ENCODE data around the gene TMEM253. TPM values are rescaled to one million over a fixed set of nuclear protein-coding genes. Genes with fewer than 3 reads are reported as not detected.

TMEM253 gene
- total RNA-seq, 1 experiment from 2014 or later = 0.59 TPM

GRCh38 chr14:21069388-21070082 is 31.3 kb upstream of the TMEM253 start:
- BruUV-seq (replicated peaks) = no TSS peak
- no peak for DNase-seq (ENCODE audit: low read depth, low spot score)
- ATAC-seq = peak; percentile 12
- Histone ChIP-seq H3K27me3 (ENCODE audit: insufficient read depth, low read length) (0 out of 2 replicates have a peak, but pooled peaks cover 4% of the 10 kb centered on the region), H3K4me3 (replicated peaks in 1 of 2; ENCODE audit: low read depth in 1 of 2, low read length in 2 of 2) (peak overlapping the region; percentile 61 to 74), H3K4me1 (ENCODE audit: control insufficient read depth in 1 of 2, insufficient read depth in 2 of 2, low read length in 2 of 2) (peaks cover 7 to 28% of the 10 kb centered on the region in 2 experiments), H3K9me2 (ENCODE audit: insufficient read depth) (no peaks in the 10 kb centered on the region), H3K79me2 (ENCODE audit: insufficient read depth, low read length) (no peaks in the 10 kb centered on the region), H4K20me1 (ENCODE audit: insufficient read depth) (no peaks in the 10 kb centered on the region), H3K27ac (ENCODE audit: low read depth, low read length) (peak overlapping the region; percentile 14; the same call in 1 of the 2 replicates), H3K9ac (ENCODE audit: low read length) (peak overlapping the region; percentile 60), H2AFZ (ENCODE audit: low read depth, low read length, poor library complexity, severe bottlenecking) (peak overlapping the region; percentile 54), H3K9me3 (ENCODE audit: control insufficient read depth in 1 of 2, insufficient read depth in 1 of 2, low read depth in 1 of 2, low read length in 2 of 2) (no peaks in the 10 kb centered on the region), H3K4me2 (ENCODE audit: low read length) (peak overlapping the region; percentile 97), H3K36me3 (ENCODE audit: control insufficient read depth in 1 of 2, insufficient read depth in 2 of 2, low read length in 2 of 2) (no peaks in the 10 kb centered on the region)
- ChIA-PET RAD21 (ENCODE audit: low non-redundant PET in 1 of 2, low total read pairs in 2 of 2, uncharacterized antibody in 2 of 2, unreplicated experiment in 2 of 2) (interaction anchor here (1.5 to 1.8 kb wide), 3 partner anchors 35 to 55 kb away, joined by 3 to 6 read pairs (median 5); no protein-coding TSS in a partner anchor), POLR2A (interaction anchor here (1.5 kb wide), 1 partner anchor 30 kb away, joined by 3 read pairs; no protein-coding TSS in a partner anchor), CTCF (interaction anchor here (1.1 to 3.2 kb wide), 9 partner anchors 14 to 55 kb away, joined by 3 to 59 read pairs (median 10); partner anchors contain the start of gene ZNF219)
- no peak for TF ChIP-seq POLR2AphosphoS5 (IDR thresholded peaks at IDR 0.05; ENCODE audit: low read depth, low read length)
- TF ChIP-seq, protein P1, sequence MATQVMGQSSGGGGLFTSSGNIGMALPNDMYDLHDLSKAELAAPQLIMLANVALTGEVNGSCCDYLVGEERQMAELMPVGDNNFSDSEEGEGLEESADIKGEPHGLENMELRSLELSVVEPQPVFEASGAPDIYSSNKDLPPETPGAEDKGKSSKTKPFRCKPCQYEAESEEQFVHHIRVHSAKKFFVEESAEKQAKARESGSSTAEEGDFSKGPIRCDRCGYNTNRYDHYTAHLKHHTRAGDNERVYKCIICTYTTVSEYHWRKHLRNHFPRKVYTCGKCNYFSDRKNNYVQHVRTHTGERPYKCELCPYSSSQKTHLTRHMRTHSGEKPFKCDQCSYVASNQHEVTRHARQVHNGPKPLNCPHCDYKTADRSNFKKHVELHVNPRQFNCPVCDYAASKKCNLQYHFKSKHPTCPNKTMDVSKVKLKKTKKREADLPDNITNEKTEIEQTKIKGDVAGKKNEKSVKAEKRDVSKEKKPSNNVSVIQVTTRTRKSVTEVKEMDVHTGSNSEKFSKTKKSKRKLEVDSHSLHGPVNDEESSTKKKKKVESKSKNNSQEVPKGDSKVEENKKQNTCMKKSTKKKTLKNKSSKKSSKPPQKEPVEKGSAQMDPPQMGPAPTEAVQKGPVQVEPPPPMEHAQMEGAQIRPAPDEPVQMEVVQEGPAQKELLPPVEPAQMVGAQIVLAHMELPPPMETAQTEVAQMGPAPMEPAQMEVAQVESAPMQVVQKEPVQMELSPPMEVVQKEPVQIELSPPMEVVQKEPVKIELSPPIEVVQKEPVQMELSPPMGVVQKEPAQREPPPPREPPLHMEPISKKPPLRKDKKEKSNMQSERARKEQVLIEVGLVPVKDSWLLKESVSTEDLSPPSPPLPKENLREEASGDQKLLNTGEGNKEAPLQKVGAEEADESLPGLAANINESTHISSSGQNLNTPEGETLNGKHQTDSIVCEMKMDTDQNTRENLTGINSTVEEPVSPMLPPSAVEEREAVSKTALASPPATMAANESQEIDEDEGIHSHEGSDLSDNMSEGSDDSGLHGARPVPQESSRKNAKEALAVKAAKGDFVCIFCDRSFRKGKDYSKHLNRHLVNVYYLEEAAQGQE (IDR thresholded peaks at IDR 0.05; ENCODE audit: low read depth) = no peak
- no peak for TF ChIP-seq SP1 (IDR thresholded peaks at IDR 0.05; ENCODE audit: low read depth)
- TF ChIP-seq, protein P2, sequence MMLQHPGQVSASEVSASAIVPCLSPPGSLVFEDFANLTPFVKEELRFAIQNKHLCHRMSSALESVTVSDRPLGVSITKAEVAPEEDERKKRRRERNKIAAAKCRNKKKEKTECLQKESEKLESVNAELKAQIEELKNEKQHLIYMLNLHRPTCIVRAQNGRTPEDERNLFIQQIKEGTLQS (IDR thresholded peaks at IDR 0.05) = no peak
- no peak for TF ChIP-seq FOSL1 (IDR thresholded peaks at IDR 0.05; ENCODE audit: low read depth)
- TF ChIP-seq JUND (IDR thresholded peaks at IDR 0.05) = no peak
- TF ChIP-seq RAD21 (IDR thresholded peaks at IDR 0.05; ENCODE audit: low read depth) = no peak
- TF ChIP-seq ZFX (IDR thresholded peaks at IDR 0.05) = no peak
- TF ChIP-seq EGR1 (IDR thresholded peaks at IDR 0.05; ENCODE audit: low read depth) = no peak
- TF ChIP-seq ZNF274 (IDR thresholded peaks at IDR 0.05; ENCODE audit: low read depth, low read length) = no peak
- TF ChIP-seq POLR2A (IDR thresholded peaks at IDR 0.05; ENCODE audit: borderline replicate concordance, extremely low read depth, insufficient read depth, insufficient read length) = no peak
- TF ChIP-seq ELF1 (IDR thresholded peaks at IDR 0.05; ENCODE audit: borderline replicate concordance, low read depth) = no peak
- TF ChIP-seq EZH2 (IDR thresholded peaks at IDR 0.05) = no peak
- TF ChIP-seq CEBPB (IDR thresholded peaks at IDR 0.05; ENCODE audit: low read depth) = no peak
- no peak for TF ChIP-seq YY1 (IDR thresholded peaks at IDR 0.05; ENCODE audit: extremely low read depth, insufficient replicate concordance, low read depth, low read length)
- no peak for TF ChIP-seq CBX3 (IDR thresholded peaks at IDR 0.05; ENCODE audit: low read depth)
- no peak for TF ChIP-seq TCF7L2 (IDR thresholded peaks at IDR 0.05; ENCODE audit: borderline replicate concordance, extremely low read depth, insufficient read depth, insufficient read length)
- TF ChIP-seq MAX (IDR thresholded peaks at IDR 0.05) = no peak
- intact Hi-C loops (cut with micrococcal nuclease) = loop anchor here (2.0 kb wide), 1 partner anchor 67 kb away; no protein-coding TSS in a partner anchor
